HG02798 (cell line): Measurements from ENCODE around the gene GALK1.

Experiments
- ATAC-seq: cut with Tn5 transposase; IDR thresholded peaks from one replicate; pipeline ENCODE4 v1.9.1; 2021; ENCODE audit warnings: mild to moderate bottlenecking; ENCODE audit not compliant: unreplicated experiment, poor library complexity

The GALK1 gene

GRCh38 chr17:75753514-75754377 lies 11.2 kb downstream of the GALK1 start:
- peak; percentile 67 for ATAC-seq

DNA sequence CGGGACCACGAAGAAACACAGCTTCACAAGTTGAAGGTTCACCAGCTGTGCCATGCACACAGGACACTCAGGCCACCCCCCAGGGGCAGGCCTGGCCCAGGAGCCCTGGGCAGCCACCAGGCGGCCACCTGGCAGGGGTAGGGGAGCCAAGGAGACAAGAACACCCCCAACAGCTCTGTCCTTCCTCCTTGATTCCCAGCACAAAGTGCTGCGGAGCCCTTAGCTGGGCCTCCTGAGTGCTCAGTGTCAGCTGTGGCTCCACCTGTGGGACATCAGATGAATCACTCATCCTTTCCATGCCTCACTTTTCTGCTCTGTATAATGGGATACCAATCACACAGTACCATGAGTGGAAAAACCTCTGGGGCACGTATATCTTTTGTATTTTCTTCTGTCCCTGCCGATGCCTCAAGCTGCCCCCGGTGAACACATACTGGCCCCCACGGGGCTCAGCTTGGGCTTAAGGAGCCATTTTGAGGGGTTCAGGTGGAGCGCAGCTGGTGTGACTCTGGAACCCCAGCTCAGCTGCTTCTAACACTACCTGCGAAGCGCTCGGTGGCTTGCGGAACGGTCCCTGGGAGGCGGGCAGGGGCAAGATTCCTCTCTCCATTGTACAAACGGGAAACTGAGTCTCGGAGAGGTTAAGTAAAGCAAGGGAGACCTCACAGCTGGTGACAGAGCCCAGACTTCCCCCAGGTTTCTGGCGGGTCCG lies 12.0 kb downstream of the GALK1 start:
- no peak for ATAC-seq

DNA sequence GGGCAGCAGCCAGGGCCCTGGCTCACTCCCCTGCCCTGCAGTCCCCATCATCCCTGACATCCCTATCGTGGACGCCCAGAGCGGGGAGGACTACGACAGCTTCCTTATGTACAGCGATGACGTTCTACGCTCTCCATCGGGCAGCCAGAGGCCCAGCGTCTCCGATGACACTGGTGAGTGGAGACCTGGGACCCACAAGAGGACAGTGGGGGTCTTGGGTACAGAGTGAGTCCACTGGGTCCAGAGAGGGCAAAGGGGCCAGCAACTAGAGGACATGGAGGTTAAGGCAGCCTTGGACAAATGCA lies 12.6 kb downstream of the GALK1 start:
- ATAC-seq, result no peak

DNA sequence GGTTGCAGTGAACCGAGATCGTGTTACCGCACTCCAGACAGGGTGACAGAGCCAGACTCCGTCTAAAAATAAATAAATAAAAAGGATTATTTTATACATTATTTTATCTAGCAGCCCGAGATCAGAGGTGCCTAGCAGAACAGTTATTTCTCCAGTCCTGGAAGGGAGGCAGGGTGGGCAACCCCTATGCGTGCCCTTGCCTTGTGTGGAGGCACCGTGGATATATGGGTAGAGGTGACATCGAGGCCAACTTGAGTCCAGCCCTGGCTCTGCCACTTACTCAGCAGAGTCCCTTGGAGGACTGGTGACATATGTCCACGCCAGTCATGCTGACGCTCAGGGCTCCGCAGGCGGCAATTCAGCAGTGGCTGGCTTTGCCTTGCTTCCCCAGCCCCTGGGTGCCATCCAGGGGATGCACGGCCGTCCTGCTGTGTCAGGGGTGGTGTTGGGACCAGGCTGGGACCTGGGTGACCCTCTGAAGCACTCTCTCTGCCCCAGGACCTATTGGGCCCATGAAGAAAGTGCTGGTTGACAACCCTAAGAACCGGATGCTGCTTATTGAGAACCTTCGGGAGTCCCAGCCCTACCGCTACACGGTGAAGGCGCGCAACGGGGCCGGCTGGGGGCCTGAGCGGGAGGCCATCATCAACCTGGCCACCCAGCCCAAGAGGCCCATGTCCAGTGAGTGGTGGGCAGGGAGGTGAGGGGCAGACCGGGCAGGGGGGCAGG lies 13.2 kb downstream of the GALK1 start:
- no peak for ATAC-seq

GRCh38 chr17:75750661-75751423 lies 14.2 kb downstream of the GALK1 start:
- ATAC-seq, result no peak

- peak; percentile 50 for ATAC-seq
These were observed 15.2 kb downstream of the GALK1 start for GRCh38 chr17:75749545-75750389.

DNA sequence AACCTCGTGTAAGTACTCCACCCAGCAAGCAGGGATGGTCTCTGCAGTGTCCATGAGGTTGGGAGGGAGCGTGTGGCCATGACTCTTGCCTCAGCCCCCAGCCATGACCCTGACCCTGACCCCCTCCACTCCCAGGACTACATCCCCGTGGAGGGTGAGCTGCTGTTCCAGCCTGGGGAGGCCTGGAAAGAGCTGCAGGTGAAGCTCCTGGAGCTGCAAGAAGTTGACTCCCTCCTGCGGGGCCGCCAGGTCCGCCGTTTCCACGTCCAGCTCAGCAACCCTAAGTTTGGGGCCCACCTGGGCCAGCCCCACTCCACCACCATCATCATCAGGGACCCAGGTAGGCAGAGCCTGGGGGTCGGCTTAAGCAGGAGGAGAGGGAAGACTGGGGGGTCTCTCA lies 16.3 kb downstream of the GALK1 start:
- no peak for ATAC-seq

DNA sequence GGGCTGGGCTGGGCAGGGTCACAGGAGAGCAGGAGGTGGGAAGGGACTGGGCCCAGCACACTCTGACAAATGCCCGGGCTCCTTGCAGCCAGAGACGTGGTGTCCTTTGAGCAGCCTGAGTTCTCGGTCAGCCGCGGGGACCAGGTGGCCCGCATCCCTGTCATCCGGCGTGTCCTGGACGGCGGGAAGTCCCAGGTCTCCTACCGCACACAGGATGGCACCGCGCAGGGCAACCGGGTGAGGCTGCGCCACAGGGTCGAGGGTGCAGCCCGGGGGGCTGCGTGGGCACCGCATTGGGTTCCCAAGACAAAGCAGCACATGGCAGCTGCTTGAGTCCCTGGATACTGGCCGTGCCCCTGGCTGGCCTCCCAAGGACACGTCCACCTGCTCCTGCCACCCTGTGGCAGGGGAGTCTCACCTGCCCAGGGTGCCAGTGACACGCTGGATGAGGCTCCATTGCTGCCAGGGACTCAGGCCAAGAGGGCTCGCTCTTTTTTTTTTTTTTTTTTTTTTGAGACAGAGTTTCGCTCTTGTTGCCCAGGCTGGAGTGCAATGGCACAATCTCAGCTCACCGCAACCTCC lies 21.3 kb downstream of the GALK1 start:
- no peak for ATAC-seq

- ATAC-seq, result no peak
These were observed 22.7 kb downstream of the GALK1 start for GRCh38 chr17:75742337-75742736.

- no peak for ATAC-seq
These were observed 24.3 kb downstream of the GALK1 start for GRCh38 chr17:75740631-75741077.

GRCh38 chr17:75740215-75740614 lies 24.8 kb downstream of the GALK1 start:
- ATAC-seq, result no peak

GRCh38 chr17:75739801-75740200 lies 25.2 kb downstream of the GALK1 start:
- ATAC-seq, result no peak

GRCh38 chr17:75739174-75739573 lies 25.8 kb downstream of the GALK1 start:
- no peak for ATAC-seq

DNA sequence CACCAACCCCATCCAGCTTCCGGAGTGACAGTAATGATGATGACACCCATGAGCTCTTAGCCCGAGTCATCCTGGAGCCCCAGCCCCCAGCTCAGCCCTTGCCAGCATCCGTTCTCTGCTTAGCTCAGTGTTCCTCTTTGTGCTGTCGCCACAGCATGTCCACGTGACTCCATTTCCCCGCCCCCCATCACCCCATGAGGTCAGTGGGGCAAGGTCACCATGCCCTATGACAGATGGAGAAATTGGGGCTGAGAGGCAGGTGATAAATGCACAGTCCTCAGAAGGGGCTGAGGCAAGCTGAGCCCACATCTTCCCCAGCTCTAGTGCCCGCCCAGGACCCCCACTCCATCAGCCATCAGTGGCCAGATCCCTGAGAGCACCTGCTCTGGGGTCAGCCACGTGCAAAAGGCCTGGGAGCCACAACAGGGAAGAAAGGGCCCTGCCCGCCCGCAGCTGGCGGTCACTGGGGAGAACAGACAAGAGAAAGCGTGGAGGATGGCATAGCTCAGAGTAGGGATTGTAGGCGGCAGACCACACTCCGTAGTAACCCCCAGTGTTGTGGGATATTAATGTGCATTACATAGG lies 26.7 kb downstream of the GALK1 start:
- no peak for ATAC-seq

- no peak for ATAC-seq
These were observed 27.6 kb downstream of the GALK1 start for GRCh38 chr17:75737133-75737962.

DNA sequence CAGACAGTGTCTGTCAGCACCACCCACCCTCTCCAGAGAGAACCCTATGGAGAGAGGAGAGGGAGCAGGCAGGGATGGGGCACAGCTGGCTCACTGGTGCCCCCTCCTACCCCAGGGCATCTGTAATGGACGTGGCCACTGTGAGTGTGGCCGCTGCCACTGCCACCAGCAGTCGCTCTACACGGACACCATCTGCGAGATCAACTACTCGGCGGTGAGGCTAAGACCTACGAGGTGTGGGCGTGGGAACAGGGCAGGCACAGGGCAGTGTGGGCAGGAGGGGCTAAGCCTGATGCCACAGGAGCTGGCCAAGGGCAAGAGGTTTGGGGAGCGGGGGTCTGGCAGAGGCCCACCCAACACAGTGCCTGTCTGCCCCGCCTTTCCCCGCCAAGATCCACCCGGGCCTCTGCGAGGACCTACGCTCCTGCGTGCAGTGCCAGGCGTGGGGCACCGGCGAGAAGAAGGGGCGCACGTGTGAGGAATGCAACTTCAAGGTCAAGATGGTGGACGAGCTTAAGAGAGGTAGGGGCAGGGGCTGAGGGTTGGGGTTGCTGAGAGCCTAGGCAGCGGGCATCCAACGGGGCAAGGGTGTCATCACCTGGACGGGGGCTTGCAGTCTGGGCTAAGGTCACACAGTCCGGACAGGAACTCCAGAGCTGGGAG lies 28.7 kb downstream of the GALK1 start:
- no peak for ATAC-seq

DNA sequence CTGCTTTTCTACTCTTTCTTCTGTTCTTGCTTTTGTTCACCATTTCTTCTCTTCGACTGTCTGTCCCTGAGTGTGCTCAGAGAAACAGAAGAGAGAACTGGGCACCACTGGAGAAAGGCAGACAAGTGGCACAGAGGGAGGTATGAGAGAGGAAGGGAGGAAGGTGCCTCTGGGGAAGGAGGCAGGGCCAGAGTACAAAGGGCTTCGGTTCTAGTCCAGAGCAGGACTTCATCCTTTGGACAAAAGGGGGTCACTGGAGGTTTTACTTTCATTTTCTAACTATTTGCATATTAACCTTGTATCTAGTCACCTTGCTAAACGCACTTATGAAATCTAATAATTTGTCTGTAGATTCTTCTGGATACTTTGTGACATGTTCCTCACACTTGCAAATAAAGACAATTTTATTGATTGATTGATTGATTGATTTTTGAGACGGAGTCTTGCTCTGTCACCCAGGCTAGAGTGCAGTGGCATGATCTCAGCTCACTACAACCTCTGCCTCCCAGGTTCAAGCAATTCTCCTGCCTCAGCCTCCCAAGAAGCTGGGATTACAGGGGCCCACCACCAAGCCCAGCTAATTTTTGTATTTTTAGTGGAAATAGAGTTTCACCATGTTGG lies 30.2 kb downstream of the GALK1 start:
- no peak for ATAC-seq
